ENCODE results near the gene ZNF736.
A peak's percentile ranks its signal among the peaks of the same experiment; 100 is the strongest.
"Not testable (repeated sequence)": the region's sequence is repeated elsewhere in the genome, so short reads cannot be mapped to it uniquely, and the experiment has no call there.

ZNF736 gene

DNA sequence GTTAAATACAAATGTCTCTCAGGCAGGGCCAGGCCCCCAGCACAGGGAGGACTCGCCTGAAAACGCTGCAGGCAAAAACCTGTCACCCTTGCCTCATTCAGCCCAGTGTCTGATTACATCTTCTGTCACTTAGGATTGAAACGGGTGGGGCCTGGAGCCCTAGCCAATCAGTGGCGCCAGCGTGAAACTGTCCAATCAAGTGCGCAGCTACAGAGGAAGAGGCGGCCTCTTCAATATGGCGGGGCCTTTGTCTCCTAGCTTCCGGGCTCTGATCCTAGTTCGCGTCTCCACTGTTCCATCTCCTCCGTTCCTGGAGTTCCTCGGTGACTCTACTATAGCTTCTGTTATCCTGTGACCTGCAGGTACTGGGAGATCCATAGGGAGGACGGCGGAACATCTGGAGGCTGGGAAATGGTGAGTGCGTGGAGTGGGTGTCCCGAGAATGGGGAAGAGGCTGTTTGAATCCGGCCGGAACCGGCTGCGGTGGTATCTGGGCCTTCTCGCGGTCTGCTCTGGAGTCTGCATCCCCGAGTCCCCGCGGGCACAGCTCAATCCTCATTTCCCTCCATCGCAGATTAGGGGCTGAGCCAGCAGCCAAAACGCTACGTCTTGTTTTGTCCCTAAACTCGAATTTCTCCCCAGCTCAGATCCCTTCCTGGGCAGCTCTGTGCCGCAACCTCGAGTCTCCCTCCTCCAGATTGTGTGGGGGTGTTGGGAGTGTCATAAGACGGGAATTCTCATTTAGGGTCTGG, at the start of gene ZNF736:
ZNF736 (plus strand) TSS at position 222 of the 752 bp plus-strand sequence; CDS start at position 412, 190 bp downstream.
- peak; percentile 69 to 76 for DNase-seq (ENCODE audit: low read depth in 2 of 2)

GRCh38 chr7:64266341-64266919, 47.3 kb upstream of the ZNF736 start:
- DNase-seq (ENCODE audit: low read depth in 2 of 2), result no peak

DNA sequence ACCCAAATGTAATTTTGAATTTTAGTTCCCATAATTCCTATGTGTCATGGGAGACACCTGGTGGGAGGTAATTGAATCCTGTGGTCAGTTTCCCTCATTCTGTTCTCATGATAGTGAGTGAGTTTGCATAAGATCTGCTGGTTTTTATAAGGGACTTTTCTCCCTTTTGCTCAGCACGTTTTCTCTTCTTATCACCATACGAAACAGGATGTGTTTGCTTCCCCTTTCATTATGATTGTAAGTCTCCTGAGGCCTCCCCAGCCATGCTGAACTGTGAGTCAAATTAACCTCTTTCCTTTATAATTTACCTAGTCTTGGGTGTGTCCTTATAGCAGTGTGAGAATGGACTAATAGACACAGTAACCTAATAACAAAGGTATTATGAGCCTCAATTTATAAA, 36.1 kb upstream of the ZNF736 start:
- DNase-seq (ENCODE audit: low read depth in 2 of 2), result no peak

DNA sequence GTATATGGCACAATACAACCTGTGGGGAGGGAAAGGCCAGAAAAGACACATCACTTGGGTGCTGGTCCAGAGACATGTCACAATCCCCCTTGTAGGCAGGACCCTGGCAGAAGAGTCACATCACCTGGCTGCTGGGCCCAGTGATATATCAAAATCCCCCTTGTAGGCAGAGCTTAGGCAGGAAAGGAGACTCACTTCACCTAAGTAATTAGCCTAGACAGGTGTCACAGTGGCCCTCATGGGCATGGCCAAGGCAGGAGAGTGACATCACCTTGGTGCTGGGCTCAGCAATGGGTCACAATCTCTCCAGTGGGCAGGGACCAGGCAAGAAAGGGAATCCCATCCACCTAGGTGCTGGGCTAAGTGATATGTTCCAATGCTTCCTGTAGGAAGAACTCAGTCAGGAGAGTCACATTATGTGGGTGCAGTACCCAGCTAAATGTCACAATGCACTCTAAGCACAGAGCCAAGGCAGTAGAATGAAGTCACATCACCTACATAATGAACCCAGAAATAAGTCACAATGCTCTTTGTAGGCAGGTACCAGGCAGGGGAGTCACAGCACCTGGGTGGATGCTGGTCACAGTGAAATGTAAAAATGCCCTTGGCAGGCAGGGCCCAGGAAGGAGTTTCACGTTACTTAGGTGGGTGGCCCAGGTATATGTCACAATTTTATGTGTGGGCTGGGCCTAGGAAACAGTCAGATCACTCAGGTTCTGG, 18.9 kb upstream of the ZNF736 start:
- DNase-seq (ENCODE audit: low read depth in 2 of 2), result no peak

- DNase-seq (ENCODE audit: low read depth in 2 of 2), result not testable (repeated sequence)
These were observed 16.3 kb upstream of the ZNF736 start for GRCh38 chr7:64297418-64297817.

GRCh38 chr7:64300641-64301405, 12.9 kb upstream of the ZNF736 start:
- no peak for DNase-seq (ENCODE audit: low read depth in 2 of 2)

- peak; percentile 84 to 89 for DNase-seq (ENCODE audit: low read depth in 2 of 2)
These were observed 6.3 kb upstream of the ZNF736 start for GRCh38 chr7:64307254-64308015.

DNA sequence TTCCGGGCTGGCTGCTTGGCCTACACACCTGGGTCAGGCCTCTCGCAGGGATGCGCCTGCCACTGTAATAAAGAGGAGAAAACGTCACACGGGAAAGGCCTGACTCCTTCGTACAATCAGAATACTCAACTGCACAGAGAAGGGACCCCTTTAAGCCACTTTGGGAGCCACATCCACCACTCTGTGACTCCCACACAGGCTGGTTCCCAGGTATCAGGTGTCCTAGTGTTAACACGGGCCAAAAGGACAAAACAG, 5.8 kb upstream of the ZNF736 start:
- DNase-seq (ENCODE audit: low read depth in 2 of 2), result no peak

- no peak for DNase-seq (ENCODE audit: low read depth in 2 of 2)
These were observed 3.3 kb upstream of the ZNF736 start for GRCh38 chr7:64310426-64310825.

- DNase-seq (ENCODE audit: low read depth in 2 of 2), result no peak
These were observed 935 bp upstream of the ZNF736 start for GRCh38 chr7:64312826-64313225.

DNA sequence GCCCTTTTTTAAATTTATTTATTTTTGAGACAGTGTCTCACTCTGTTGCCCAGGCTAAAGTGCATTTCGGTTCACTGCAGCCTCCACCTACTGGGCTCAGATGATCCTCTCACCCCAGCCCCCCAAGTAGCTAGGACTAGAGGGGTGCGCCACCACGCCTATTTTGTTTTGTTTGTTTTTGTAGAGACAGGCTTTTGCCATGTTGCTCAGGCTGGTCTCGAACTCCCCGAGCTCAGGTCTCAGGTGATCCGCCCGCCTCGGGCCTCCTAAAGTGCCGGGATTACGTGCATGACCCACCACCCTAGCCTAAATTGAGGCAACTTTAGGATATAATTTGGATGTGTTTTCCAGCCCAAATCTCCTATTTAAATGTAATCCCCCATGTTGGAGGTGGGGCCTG, 805 bp downstream of the ZNF736 start:
- no peak for DNase-seq (ENCODE audit: low read depth in 2 of 2)

GRCh38 chr7:64316031-64316742, 2.4 kb downstream of the ZNF736 start:
- not testable (repeated sequence) for DNase-seq (ENCODE audit: low read depth in 2 of 2)

- DNase-seq (ENCODE audit: low read depth in 2 of 2), result no peak
These were observed 7.1 kb downstream of the ZNF736 start for GRCh38 chr7:64320547-64321513.

DNA sequence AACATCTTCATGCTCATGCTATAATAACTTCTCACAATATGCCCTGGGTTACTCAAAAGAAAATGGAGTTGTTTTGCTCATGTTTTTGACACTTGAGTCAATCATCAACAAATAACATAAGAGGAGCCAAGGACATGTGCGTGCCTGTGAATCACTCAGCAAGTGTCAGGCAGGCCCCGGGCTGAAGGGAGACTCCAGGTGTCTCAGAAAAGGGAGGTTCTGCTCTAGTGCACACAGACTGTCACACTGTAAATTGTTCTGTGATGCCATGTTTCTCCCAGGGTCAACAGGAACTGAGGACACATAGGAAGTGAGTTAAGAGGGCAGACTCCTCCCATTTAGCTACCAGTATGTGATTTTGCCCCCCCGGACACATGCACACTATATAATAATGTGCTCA, 10.4 kb downstream of the ZNF736 start:
- not testable (repeated sequence) for DNase-seq (ENCODE audit: low read depth in 2 of 2)

- DNase-seq (ENCODE audit: low read depth in 2 of 2), result not testable (repeated sequence)
These were observed 35.0 kb downstream of the ZNF736 start for GRCh38 chr7:64348713-64349210.

DNA sequence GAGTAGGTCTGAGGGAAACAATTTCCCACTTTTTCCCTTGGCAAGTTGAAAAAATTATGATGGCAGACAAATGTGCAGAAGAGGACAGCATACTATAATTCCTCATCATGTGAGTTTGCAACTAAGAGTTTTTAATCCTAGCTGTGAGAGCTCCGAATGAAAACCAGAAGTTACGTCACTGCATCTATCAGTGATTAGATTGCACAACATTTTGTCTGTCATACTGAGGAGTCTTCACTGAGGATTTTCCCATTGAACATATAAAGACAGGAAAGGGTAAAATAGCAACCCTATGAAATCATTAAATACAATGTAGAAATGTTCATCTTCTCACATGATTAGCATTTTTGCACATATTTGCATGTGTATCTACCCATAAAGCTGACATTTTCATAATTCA, 45.8 kb downstream of the ZNF736 start:
- no peak for DNase-seq (ENCODE audit: low read depth in 2 of 2)

DNA sequence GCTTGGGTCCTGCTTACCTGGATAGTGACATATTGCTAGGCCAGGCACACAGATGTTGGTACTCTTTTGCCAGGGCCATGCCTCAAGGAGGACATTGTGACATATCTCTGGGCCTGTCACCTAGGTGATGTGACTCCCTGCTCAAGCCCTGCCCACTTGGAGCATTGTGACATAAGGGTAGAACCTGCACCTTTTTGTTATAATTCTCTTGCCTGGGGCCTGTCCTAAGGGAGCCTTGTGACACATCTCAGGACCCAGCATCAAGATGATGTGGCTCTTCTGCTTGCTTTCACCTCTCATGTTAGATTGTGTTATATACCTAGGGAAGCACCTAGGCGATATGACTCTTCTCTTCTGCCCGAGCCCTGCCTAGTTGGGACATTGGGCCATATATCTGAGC, 57.4 kb downstream of the ZNF736 start:
- no peak for DNase-seq (ENCODE audit: low read depth in 2 of 2)

- no peak for DNase-seq (ENCODE audit: low read depth in 2 of 2)
These were observed 59.3 kb downstream of the ZNF736 start for GRCh38 chr7:64373017-64373416.

GRCh38 chr7:64400401-64400800, 86.6 kb downstream of the ZNF736 start:
- DNase-seq (ENCODE audit: low read depth in 2 of 2), result no peak
